Transverse colon (tissue), 4 donors: Measurements from ENCODE around the gene CDC16. TPM values are rescaled to one million over a fixed set of nuclear protein-coding genes. Genes with fewer than 3 reads are reported as not detected.

Experiments
- DNase-seq: peaks from one replicate; pipeline ENCODE4 v3.0.0-alpha.2; 2019
- H3K27ac ChIP-seq, 4 donors: fragments of 200-600 bp; sonication (generic); 2 replicates each; pipeline ENCODE4 v1.5.1; 2016 to 2018; ENCODE audit warnings: inconsistent platforms in 4 of 4
- H3K27me3 ChIP-seq: fragments of 200-600 bp; sonication (generic); 2 replicates; pipeline ENCODE4 v1.5.1; 2017; ENCODE audit warnings: inconsistent platforms
- H3K36me3 ChIP-seq, 4 donors: fragments of 200-600 bp; sonication (generic); 2 replicates each; pipeline ENCODE4 v1.5.1; 2017 to 2019; ENCODE audit warnings: inconsistent platforms in 4 of 4
- H3K4me1 ChIP-seq, 4 donors: fragments of 200-600 bp; sonication (generic); 2 replicates each; pipeline ENCODE4 v1.5.1; 2017 to 2020; ENCODE audit warnings: inconsistent platforms in 4 of 4
- H3K4me3 ChIP-seq, 4 donors: fragments of 200-600 bp; sonication (generic); 1 replicate in 1 of 4; 2 replicates in 3 of 4; pipeline versions ENCODE4 v1.5.1 to v1.6.1; 2017 to 2019; ENCODE audit warnings: inconsistent platforms in 4 of 4
- H3K9me3 ChIP-seq, 2 donors: fragments of 200-600 bp; sonication (generic); 2 replicates each; pipeline ENCODE4 v1.5.1; 2017 to 2019; ENCODE audit warnings: inconsistent platforms in 2 of 2
- EP300 ChIP-seq: sonication (generic); formaldehyde crosslinking; IDR thresholded peaks from one replicate; pipeline ENCODE4 v1.6.1; 2017; ENCODE audit warnings: antibody characterized with exemption, low read depth
- POLR2A ChIP-seq: fragments of 450-650 bp; IDR thresholded peaks from one replicate; pipeline ENCODE4 v1.6.1; 2016; ENCODE audit warnings: antibody characterized with exemption, mild to moderate bottlenecking, moderate library complexity
- POLR2AphosphoS5 ChIP-seq, 3 donors: sonication (generic); formaldehyde crosslinking; IDR thresholded peaks; one replicate each; pipeline ENCODE4 v1.6.1; 2016; ENCODE audit warnings: antibody characterized with exemption in 3 of 3
- WGBS, 2 donors: methylation state at CpG; one replicate each; pipeline ENCODE4 v1.1.5; 2018; ENCODE audit warnings: low coverage in 1 of 2; 5-methylcytosine and 5-hydroxymethylcytosine counted together
- in situ Hi-C, 4 donors: fragments of 200-750 bp; cut with MboI; loops; one replicate each; pipeline versions ENCODE4 v1.15.0 to v1.15.1; 2017; ENCODE audit warnings: low sequenced_read_pairs in 3 of 4, low pct_ligation_motif_present in 1 of 4, low pct_unique_long_range_greater_than_20kb in 1 of 4
- intact Hi-C: fragments of 100-400 bp; cut with DNase I; formaldehyde crosslinking; loops from one replicate; pipeline ENCODE4 v1.15.1; 2023; ENCODE audit warnings: low total_unique reads
- total RNA-seq, 4 donors: library from RNA; depleted of rRNA; stranded (reverse); fragments of >200 nt; gene quantifications; one replicate each; pipeline ENCODE4 v1.1.0, GENCODE V29; 2016
- TF ChIP-seq, protein P1 (sequence below), 5 experiments: fragments of 200-600 bp in 3 of 5; fragments of 450-650 bp in 2 of 5; sonication (generic) in 3 of 5; IDR thresholded peaks; 1 replicate in 2 of 5; 2 replicates in 3 of 5; pipeline ENCODE4 v1.5.1; 2016 to 2017; ENCODE audit warnings: antibody characterized with exemption in 5 of 5, inconsistent platforms in 3 of 5, mild to moderate bottlenecking in 2 of 5, moderate library complexity in 1 of 5

CDC16 gene
- total RNA-seq, 4 donors from 2014 or later = 34.8 to 75.4 (median 56.1) TPM

GRCh38 chr13:114264886-114265611 lies 30.4 kb downstream of the CDC16 start:
- in situ Hi-C loops (no loop called here), intact Hi-C loops (no loop called here)
- peaks cover 0 to 75% (median 36%) of the 10 kb centered on the region in 4 donors for H3K36me3 ChIP-seq
- TF ChIP-seq, protein P1, sequence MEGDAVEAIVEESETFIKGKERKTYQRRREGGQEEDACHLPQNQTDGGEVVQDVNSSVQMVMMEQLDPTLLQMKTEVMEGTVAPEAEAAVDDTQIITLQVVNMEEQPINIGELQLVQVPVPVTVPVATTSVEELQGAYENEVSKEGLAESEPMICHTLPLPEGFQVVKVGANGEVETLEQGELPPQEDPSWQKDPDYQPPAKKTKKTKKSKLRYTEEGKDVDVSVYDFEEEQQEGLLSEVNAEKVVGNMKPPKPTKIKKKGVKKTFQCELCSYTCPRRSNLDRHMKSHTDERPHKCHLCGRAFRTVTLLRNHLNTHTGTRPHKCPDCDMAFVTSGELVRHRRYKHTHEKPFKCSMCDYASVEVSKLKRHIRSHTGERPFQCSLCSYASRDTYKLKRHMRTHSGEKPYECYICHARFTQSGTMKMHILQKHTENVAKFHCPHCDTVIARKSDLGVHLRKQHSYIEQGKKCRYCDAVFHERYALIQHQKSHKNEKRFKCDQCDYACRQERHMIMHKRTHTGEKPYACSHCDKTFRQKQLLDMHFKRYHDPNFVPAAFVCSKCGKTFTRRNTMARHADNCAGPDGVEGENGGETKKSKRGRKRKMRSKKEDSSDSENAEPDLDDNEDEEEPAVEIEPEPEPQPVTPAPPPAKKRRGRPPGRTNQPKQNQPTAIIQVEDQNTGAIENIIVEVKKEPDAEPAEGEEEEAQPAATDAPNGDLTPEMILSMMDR (IDR thresholded peaks at IDR 0.05) = no peak
- TF ChIP-seq EP300 = no peak
- no peak for TF ChIP-seq POLR2A
- no peak overlapping the region for H3K4me3 ChIP-seq
- peaks cover 0 to 11% (median 2%) of the 10 kb centered on the region in 4 donors for H3K4me1 ChIP-seq
- 94 to 95% methylated on average over 6 to 8 of the region's 8 CpGs for WGBS, 2 donors
- DNase-seq = no peak
- H3K27ac ChIP-seq = no peak overlapping the region
- no peaks in the 10 kb centered on the region for H3K9me3 ChIP-seq
- H3K27me3 ChIP-seq = no peaks in the 10 kb centered on the region

- Histone ChIP-seq H3K9me3 (no peaks in the 10 kb centered on the region), H3K27ac (no peak overlapping the region), H3K36me3 (peaks cover 0 to 69% (median 33%) of the 10 kb centered on the region in 4 donors), H3K4me1 (peaks cover 0 to 7% (median 0%) of the 10 kb centered on the region in 4 donors), H3K4me3 (no peak overlapping the region), H3K27me3 (no peaks in the 10 kb centered on the region)
- DNase-seq = no peak
- WGBS, 2 donors = 90 to 92% methylated on average over 5 of the region's 5 CpGs
- TF ChIP-seq POLR2A = no peak
- no peak for TF ChIP-seq POLR2AphosphoS5 (IDR thresholded peaks at IDR 0.05)
- TF ChIP-seq, protein P1 (IDR thresholded peaks at IDR 0.05) = no peak
- no peak for TF ChIP-seq EP300
- intact Hi-C loops = no loop called here
- in situ Hi-C loops = no loop called here
Measured at GRCh38 chr13:114266241-114266640, 31.5 kb downstream of the CDC16 start.

DNA sequence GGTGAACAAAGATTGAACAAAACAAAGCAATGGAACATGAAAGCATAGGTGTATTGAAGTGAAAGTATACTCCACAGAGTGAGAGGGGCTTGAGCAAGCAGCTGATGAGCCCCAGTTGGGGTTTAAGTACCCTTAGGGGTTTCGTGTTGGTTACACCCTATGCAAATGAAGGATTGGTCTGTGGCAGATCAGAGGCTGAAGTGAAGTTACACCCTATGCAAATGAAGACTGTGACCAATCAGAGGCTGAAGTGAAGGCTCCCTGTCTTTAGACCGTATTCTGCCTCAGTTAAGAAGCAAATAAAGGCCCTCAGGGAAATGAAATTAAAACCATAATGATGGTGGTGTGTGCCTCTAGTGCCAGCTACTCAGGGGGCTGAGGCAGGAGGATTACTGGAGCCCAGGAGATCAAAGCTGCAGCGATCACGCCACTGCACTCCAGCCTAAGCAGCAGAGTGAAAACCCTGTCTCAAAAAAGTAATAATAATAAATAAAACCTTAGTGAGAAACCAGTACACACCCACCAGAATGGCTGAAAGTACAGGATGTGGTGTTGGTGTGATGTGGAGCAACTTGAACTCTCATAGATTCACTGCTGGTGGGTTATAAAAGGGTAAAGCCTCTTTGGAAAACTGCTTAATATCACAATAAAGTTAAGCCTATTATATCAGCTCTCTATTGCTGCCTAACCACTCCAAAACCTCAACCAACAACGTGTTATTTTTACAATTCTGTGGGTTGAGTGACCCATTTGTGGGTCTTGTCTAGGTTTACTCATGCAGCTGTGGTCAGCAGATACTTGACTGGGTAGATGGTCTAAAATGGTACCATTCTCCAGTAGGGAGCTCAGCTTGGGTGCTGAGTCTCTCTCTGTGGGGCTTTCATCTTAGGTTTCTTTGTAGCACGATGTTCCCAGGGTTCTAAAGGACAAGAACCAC lies 33.9 kb downstream of the CDC16 start:
- Histone ChIP-seq H3K4me3 (no peak overlapping the region), H3K27ac (no peak overlapping the region), H3K36me3 (peaks cover 0 to 70% (median 31%) of the 10 kb centered on the region in 4 donors), H3K4me1 (no peaks in the 10 kb centered on the region), H3K27me3 (no peaks in the 10 kb centered on the region), H3K9me3 (no peaks in the 10 kb centered on the region)
- intact Hi-C loops (no loop called here), in situ Hi-C loops (no loop called here)
- TF ChIP-seq POLR2AphosphoS5 (IDR thresholded peaks at IDR 0.05) = no peak
- TF ChIP-seq POLR2A = no peak
- no peak for TF ChIP-seq EP300
- TF ChIP-seq, protein P1 (IDR thresholded peaks at IDR 0.05) = no peak
- DNase-seq = no peak
- 80 to 91% methylated on average over 3 to 6 of the region's 6 CpGs for WGBS, 2 donors

DNA sequence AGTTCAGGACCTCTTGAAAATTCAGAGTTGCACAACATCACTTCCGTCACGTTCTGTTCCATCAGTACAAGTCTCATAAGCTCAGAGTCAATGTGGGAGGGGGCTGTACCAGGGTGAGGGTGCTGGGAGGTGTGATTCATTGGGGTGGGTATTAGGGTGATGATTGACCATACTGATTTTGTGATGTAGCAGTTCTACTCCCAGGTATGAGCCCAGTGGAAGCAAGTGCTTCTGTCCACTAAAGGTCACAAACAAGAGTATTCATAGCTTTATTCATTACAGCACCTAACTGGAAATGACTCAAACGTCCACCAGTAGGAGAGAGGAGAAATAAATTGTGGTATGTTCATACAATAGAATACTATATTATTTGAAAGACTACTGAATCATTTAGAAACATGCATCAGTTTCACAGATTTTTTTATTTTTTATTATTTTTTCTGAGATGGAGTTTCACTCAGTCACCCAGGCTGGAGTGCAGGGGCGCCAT lies 34.6 kb downstream of the CDC16 start:
- intact Hi-C loops = no loop called here
- DNase-seq = no peak
- no peak overlapping the region for H3K4me3 ChIP-seq
- no peaks in the 10 kb centered on the region for H3K9me3 ChIP-seq
- no peaks in the 10 kb centered on the region for H3K4me1 ChIP-seq
- in situ Hi-C loops = no loop called here
- H3K36me3 ChIP-seq = peaks cover 0 to 62% (median 28%) of the 10 kb centered on the region in 4 donors
- no peaks in the 10 kb centered on the region for H3K27me3 ChIP-seq
- WGBS, 2 donors = 63 to 78% methylated on average over 3 to 4 of the region's 4 CpGs
- H3K27ac ChIP-seq = no peak overlapping the region
- TF ChIP-seq EP300 (no peak), POLR2AphosphoS5 (IDR thresholded peaks at IDR 0.05) (no peak), POLR2A (no peak)
- TF ChIP-seq, protein P1 (IDR thresholded peaks at IDR 0.05) = no peak
